Measurements from ENCODE around the gene KLHL5. TPM values are rescaled to one million over a fixed set of nuclear protein-coding genes. Genes with fewer than 3 reads are reported as not detected.

Gene KLHL5
- total RNA-seq, 1 donor from 2014 or later = 0.75 TPM

- no peak for DNase-seq (ENCODE audit: low spot score in 2 of 2)
- no peak overlapping the region for H3K4me3 ChIP-seq
- H3K27ac ChIP-seq = no peak overlapping the region
- H3K4me1 ChIP-seq = no peaks in the 10 kb centered on the region
- intact Hi-C loops (cut with DNase I) = no loop called here
- no peak for TF ChIP-seq CTCF (IDR thresholded peaks at IDR 0.05)
- H3K36me3 ChIP-seq = no peaks in the 10 kb centered on the region
- H3K9me3 ChIP-seq = no peaks in the 10 kb centered on the region
- no peaks in the 10 kb centered on the region for H3K27me3 ChIP-seq
These were observed 4.3 kb downstream of the KLHL5 start for GRCh38 chr4:39066371-39066770.

DNA sequence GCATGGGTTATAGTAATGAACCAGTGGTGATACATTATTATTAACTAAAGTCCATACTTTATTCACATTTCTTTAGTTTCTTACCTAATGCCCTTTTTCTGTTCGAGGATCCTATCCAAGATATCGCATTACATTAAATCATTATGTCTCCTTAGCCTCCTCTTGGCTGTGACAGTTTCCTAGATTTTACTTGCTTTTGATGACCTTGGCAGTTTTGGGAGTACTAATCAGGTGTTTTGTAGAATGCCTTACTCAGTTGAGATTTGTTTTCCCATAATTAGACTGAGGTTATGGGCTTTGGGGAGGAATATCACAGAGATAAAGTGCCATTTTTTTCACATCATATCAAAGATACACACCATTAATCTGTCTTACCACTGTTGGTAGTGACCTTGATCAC is 5.0 kb downstream of the KLHL5 start:
- no peak for TF ChIP-seq CTCF (IDR thresholded peaks at IDR 0.05)
- Histone ChIP-seq H3K27ac (no peak overlapping the region), H3K36me3 (no peaks in the 10 kb centered on the region), H3K27me3 (no peaks in the 10 kb centered on the region), H3K9me3 (no peaks in the 10 kb centered on the region), H3K4me3 (no peak overlapping the region), H3K4me1 (no peaks in the 10 kb centered on the region)
- intact Hi-C loops (cut with DNase I) = no loop called here
- DNase-seq (ENCODE audit: low spot score in 2 of 2) = no peak

GRCh38 chr4:39067451-39067850 is 5.4 kb downstream of the KLHL5 start:
- DNase-seq (ENCODE audit: low spot score in 2 of 2) = no peak
- no peak overlapping the region for H3K27ac ChIP-seq
- no peaks in the 10 kb centered on the region for H3K36me3 ChIP-seq
- no peaks in the 10 kb centered on the region for H3K9me3 ChIP-seq
- no peaks in the 10 kb centered on the region for H3K27me3 ChIP-seq
- TF ChIP-seq CTCF (IDR thresholded peaks at IDR 0.05) = no peak
- intact Hi-C loops (cut with DNase I) = no loop called here
- H3K4me3 ChIP-seq = no peak overlapping the region
- no peaks in the 10 kb centered on the region for H3K4me1 ChIP-seq

DNA sequence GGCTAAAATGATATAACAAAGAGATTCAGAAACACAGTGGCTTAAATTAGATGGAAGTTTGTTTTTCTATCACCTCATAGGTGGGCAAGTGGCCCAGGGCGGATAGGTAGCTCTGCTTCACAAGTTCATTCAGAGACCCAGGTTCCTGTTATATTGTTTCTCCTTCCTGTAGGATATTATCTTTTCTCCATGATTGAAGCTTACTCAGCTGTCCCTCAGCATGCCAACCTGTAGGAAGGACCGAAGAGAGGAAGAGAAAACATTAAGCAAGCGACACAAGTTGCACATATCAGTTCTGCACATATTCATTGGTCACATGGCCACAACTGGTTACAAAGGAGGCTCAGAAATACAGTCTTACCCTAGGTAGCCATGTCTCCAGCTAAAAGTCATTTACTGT is 6.9 kb downstream of the KLHL5 start:
- H3K4me1 ChIP-seq = no peaks in the 10 kb centered on the region
- DNase-seq (ENCODE audit: low spot score in 2 of 2) = no peak
- intact Hi-C loops (cut with DNase I) = no loop called here
- H3K4me3 ChIP-seq = no peak overlapping the region
- no peak for TF ChIP-seq CTCF (IDR thresholded peaks at IDR 0.05)
- H3K27ac ChIP-seq = no peak overlapping the region
- no peaks in the 10 kb centered on the region for H3K9me3 ChIP-seq
- no peaks in the 10 kb centered on the region for H3K27me3 ChIP-seq
- H3K36me3 ChIP-seq = no peaks in the 10 kb centered on the region

GRCh38 chr4:39078829-39079228 is 16.8 kb downstream of the KLHL5 start:
- intact Hi-C loops (cut with DNase I) = no loop called here
- TF ChIP-seq CTCF (IDR thresholded peaks at IDR 0.05) = no peak

DNA sequence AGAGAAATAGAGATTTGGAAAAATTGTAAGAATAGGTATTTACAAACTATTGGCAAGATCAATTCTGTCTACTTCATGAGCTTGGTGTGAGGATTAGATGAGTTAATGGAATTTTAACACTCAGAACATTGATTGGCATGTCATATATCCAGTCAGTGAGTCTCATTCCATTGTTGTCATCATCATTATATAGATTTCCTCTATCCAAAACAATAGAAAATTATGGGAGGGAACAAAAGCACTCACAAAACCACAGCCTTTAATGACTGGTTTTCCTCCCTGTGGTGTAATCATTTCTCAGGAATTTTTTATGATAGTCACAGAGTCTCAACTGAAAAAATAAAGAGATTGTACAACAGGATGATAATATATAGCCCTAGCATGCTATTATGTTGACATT is 21.1 kb downstream of the KLHL5 start:
- no peaks in the 10 kb centered on the region for H3K9me3 ChIP-seq
- no peak overlapping the region for H3K27ac ChIP-seq
- no peaks in the 10 kb centered on the region for H3K27me3 ChIP-seq
- intact Hi-C loops (cut with DNase I) = no loop called here
- no peak for DNase-seq (ENCODE audit: low spot score in 2 of 2)
- no peak for TF ChIP-seq CTCF (IDR thresholded peaks at IDR 0.05)
- H3K4me3 ChIP-seq = no peak overlapping the region
- no peaks in the 10 kb centered on the region for H3K4me1 ChIP-seq
- H3K36me3 ChIP-seq = peaks cover 4 to 12% of the 10 kb centered on the region in 2 donors

More at GRCh38 chr4:39078829-39079228, 16.8 kb downstream of the KLHL5 start:
- no peak overlapping the region for H3K27ac ChIP-seq
- H3K27me3 ChIP-seq = no peaks in the 10 kb centered on the region
- H3K36me3 ChIP-seq = peaks cover 4 to 9% of the 10 kb centered on the region in 2 donors
- no peaks in the 10 kb centered on the region for H3K4me1 ChIP-seq
- DNase-seq (ENCODE audit: low spot score in 2 of 2) = no peak
- no peaks in the 10 kb centered on the region for H3K9me3 ChIP-seq
- no peak overlapping the region for H3K4me3 ChIP-seq
